H1 (cell line): ENCODE data around the gene EMID1. TPM values are rescaled to one million over a fixed set of nuclear protein-coding genes. Genes with fewer than 3 reads are reported as not detected.

Experiments used
- CTCF ChIA-PET: fragments of 300-600 bp; sonication (Branson Sonifier 250); formaldehyde crosslinking; loops from one replicate; lab custom pipeline; 2021; ENCODE audit not compliant: partially characterized antibody; lab: Charles Lee
- POLR2A ChIA-PET: fragments of 300-600 bp; sonication (Branson Sonifier 250); formaldehyde crosslinking; loops from one replicate; lab custom pipeline; 2021; ENCODE audit warnings: inconsistent platforms; ENCODE audit not compliant: partially characterized antibody; lab: Charles Lee
- DNase-seq, 2 experiments: peaks; one replicate each; pipeline versions ENCODE4 v3.0.0 to v3.0.0-alpha.2; 2010 to 2022; ENCODE audit warnings: low spot score in 2 of 2, low read depth in 1 of 2, mixed read lengths in 1 of 2
- FAIRE-seq: peaks from 2 replicates; lab custom pipeline; 2011; peaks lifted over from hg19 to GRCh38; lab: Jason Lieb, UNC
- H2AFZ ChIP-seq: 2 replicates; pipeline ENCODE4 v1.8.1; 2012; ENCODE audit warnings: low read length, inconsistent platforms
- H2AK5ac ChIP-seq: 2 replicates; pipeline ENCODE4 v1.6.1; 2013; ENCODE audit warnings: low read depth, low read length
- H2BK120ac ChIP-seq: replicated peaks from 2 replicates; pipeline ENCODE3; 2013; ENCODE audit warnings: low read depth, low read length, inconsistent platforms
- H2BK12ac ChIP-seq: 2 replicates; pipeline ENCODE4 v1.6.1; 2013; ENCODE audit warnings: low read depth, low read length
- H2BK15ac ChIP-seq: 2 replicates; pipeline ENCODE4 v1.6.1; 2013; ENCODE audit warnings: low read length
- H2BK20ac ChIP-seq: 2 replicates; pipeline ENCODE4 v1.6.1; 2013; ENCODE audit warnings: low read length
- H2BK5ac ChIP-seq: 2 replicates; pipeline ENCODE4 v1.6.1; 2013; ENCODE audit warnings: low read depth, low read length
- H3K14ac ChIP-seq: 2 replicates; pipeline ENCODE4 v1.6.1; 2013; ENCODE audit warnings: inconsistent platforms; ENCODE audit not compliant: insufficient read length
- H3K18ac ChIP-seq: 2 replicates; pipeline ENCODE4 v1.6.1; 2013; ENCODE audit warnings: low read length; ENCODE audit errors: extremely low read depth
- H3K23ac ChIP-seq: 2 replicates; pipeline ENCODE4 v1.6.1; 2013; ENCODE audit warnings: inconsistent platforms; ENCODE audit not compliant: insufficient read length
- H3K23me2 ChIP-seq: 2 replicates; pipeline ENCODE4 v1.6.1; 2013; ENCODE audit warnings: low read depth, low read length
- H3K27ac ChIP-seq: 2 replicates; pipeline ENCODE4 v1.6.1; 2011; ENCODE audit warnings: low read depth, low read length, inconsistent platforms
- H3K27me3 ChIP-seq, 4 experiments: replicated peaks in 1 of 4; 1 replicate in 1 of 4; 2 replicates in 3 of 4; pipeline versions ENCODE4 v1.6.1 to v1.8.1; 2011 to 2013; ENCODE audit warnings: low read length in 3 of 4, mild to moderate bottlenecking in 3 of 4, inconsistent platforms in 2 of 4, mixed read lengths in 2 of 4, moderate library complexity in 1 of 4; ENCODE audit not compliant: control insufficient read depth in 3 of 4, insufficient read depth in 3 of 4; ENCODE audit errors: extremely low read depth in 1 of 4
- H3K36me3 ChIP-seq, 4 experiments: 2 replicates each; pipeline versions ENCODE4 v1.6.1 to v1.8.1; 2011 to 2013; ENCODE audit warnings: mild to moderate bottlenecking in 4 of 4, low read length in 3 of 4, moderate library complexity in 2 of 4, control low read depth in 1 of 4, inconsistent platforms in 1 of 4; ENCODE audit not compliant: insufficient read depth in 4 of 4, control insufficient read depth in 2 of 4
- H3K4ac ChIP-seq: replicated peaks from 2 replicates; pipeline ENCODE3; 2013; ENCODE audit warnings: low read length, low read depth, mixed read lengths, inconsistent platforms; ENCODE audit not compliant: insufficient read length
- H3K4me1 ChIP-seq, 4 experiments: replicated peaks in 1 of 4; 1 replicate in 1 of 4; 2 replicates in 3 of 4; pipeline versions ENCODE4 v1.6.1 to v1.8.1; 2011 to 2013; ENCODE audit warnings: low read length in 3 of 4, inconsistent platforms in 2 of 4, mixed read lengths in 1 of 4; ENCODE audit not compliant: insufficient read depth in 4 of 4, control insufficient read depth in 3 of 4
- H3K4me2 ChIP-seq, 2 experiments: 2 replicates each; pipeline versions ENCODE4 v1.6.1 to v1.8.1; 2011 to 2013; ENCODE audit warnings: low read depth in 2 of 2, low read length in 2 of 2, control low read depth in 1 of 2, inconsistent platforms in 1 of 2, mild to moderate bottlenecking in 1 of 2; ENCODE audit not compliant: insufficient read depth in 1 of 2
- H3K4me3 ChIP-seq, 4 experiments: fragments of 200-600, 300-600 bp in 1 of 4; sonication (generic), shearing (Covaris generic), sonication (Bioruptor Twin) in 1 of 4; 2 replicates each; pipeline versions ENCODE4 v1.5.1 to v1.8.1; 2011 to 2016; ENCODE audit warnings: low read length in 4 of 4, low read depth in 3 of 4, control low read depth in 2 of 4, inconsistent platforms in 2 of 4, mild to moderate bottlenecking in 2 of 4, mixed read lengths in 1 of 4, moderate library complexity in 1 of 4; ENCODE audit not compliant: insufficient read depth in 2 of 4; ENCODE audit errors: extremely low read depth in 1 of 4
- H3K56ac ChIP-seq: replicated peaks from 2 replicates; pipeline ENCODE3; 2013; ENCODE audit warnings: low read depth, mild to moderate bottlenecking, mixed read lengths, low read length, inconsistent platforms; ENCODE audit not compliant: insufficient read length
- H3K79me1 ChIP-seq: 2 replicates; pipeline ENCODE4 v1.6.1; 2013; ENCODE audit warnings: low read depth, low read length, control low read depth
- H3K79me2 ChIP-seq, 2 experiments: 2 replicates each; pipeline versions ENCODE4 v1.6.1 to v1.8.1; 2012 to 2013; ENCODE audit warnings: low read length in 2 of 2, mild to moderate bottlenecking in 2 of 2, inconsistent platforms in 1 of 2; ENCODE audit not compliant: insufficient read depth in 2 of 2, control insufficient read depth in 1 of 2
- H3K9ac ChIP-seq, 4 experiments: replicated peaks in 1 of 4; 1 replicate in 1 of 4; 2 replicates in 3 of 4; pipeline versions ENCODE4 v1.6.1 to v1.8.1; 2011 to 2013; ENCODE audit warnings: low read depth in 3 of 4, low read length in 3 of 4, control low read depth in 2 of 4, mild to moderate bottlenecking in 2 of 4, moderate library complexity in 2 of 4, inconsistent platforms in 1 of 4; ENCODE audit errors: extremely low read depth in 1 of 4
- H3K9me3 ChIP-seq, 2 experiments: 2 replicates each; pipeline versions ENCODE4 v1.6.1 to v1.8.1; 2012 to 2013; ENCODE audit warnings: mild to moderate bottlenecking in 2 of 2, moderate library complexity in 2 of 2, control low read depth in 1 of 2, inconsistent platforms in 1 of 2, low read depth in 1 of 2, low read length in 1 of 2, mixed read lengths in 1 of 2; ENCODE audit not compliant: insufficient read depth in 2 of 2
- H4K20me1 ChIP-seq, 2 experiments: replicated peaks in 1 of 2; 2 replicates each; pipeline versions ENCODE3 to v1.8.1; 2011 to 2013; ENCODE audit warnings: inconsistent platforms in 2 of 2, low read length in 2 of 2, mild to moderate bottlenecking in 1 of 2; ENCODE audit not compliant: insufficient read depth in 2 of 2, control insufficient read depth in 1 of 2
- H4K5ac ChIP-seq: 2 replicates; pipeline ENCODE4 v1.6.1; 2013; ENCODE audit warnings: low read length, low read depth, mixed read lengths, inconsistent platforms; ENCODE audit not compliant: insufficient read length
- H4K8ac ChIP-seq: 2 replicates; pipeline ENCODE4 v1.8.0; 2013; ENCODE audit warnings: mild to moderate bottlenecking, moderate library complexity, low read length, inconsistent platforms; ENCODE audit not compliant: insufficient read depth; ENCODE audit errors: extremely low read depth
- H4K91ac ChIP-seq: replicated peaks from 2 replicates; pipeline ENCODE3; 2013; ENCODE audit warnings: low read length, mixed read lengths, inconsistent platforms; ENCODE audit not compliant: insufficient read length
- E2F6 ChIP-seq: IDR thresholded peaks from 2 replicates; pipeline ENCODE4 v1.6.1; 2012; ENCODE audit warnings: inconsistent platforms
- FOSL1 ChIP-seq: IDR thresholded peaks from 2 replicates; pipeline ENCODE4 v1.6.1; 2011; ENCODE audit warnings: mild to moderate bottlenecking, low read depth, low read length, moderate library complexity; ENCODE audit not compliant: insufficient read depth
- HDAC2 ChIP-seq, 2 experiments: fragments of 300-600 bp in 1 of 2; sonication (generic) in 1 of 2; IDR thresholded peaks; 2 replicates each; pipeline ENCODE4 v1.6.1; 2011 to 2012; ENCODE audit warnings: low read depth in 2 of 2, low read length in 2 of 2, mild to moderate bottlenecking in 2 of 2, moderate library complexity in 2 of 2, borderline replicate concordance in 1 of 2, inconsistent platforms in 1 of 2
- HDAC6 ChIP-seq: IDR thresholded peaks from one replicate; pipeline ENCODE4 v1.7.1; 2012; ENCODE audit warnings: low read depth, mild to moderate bottlenecking, inconsistent platforms, low read length, moderate library complexity
- KDM5A ChIP-seq: fragments of 200-600 bp; IDR thresholded peaks from 2 replicates; pipeline ENCODE4 v1.7.1; 2012; ENCODE audit warnings: mild to moderate bottlenecking, low read length, inconsistent platforms, mixed read lengths
- MAX ChIP-seq: IDR thresholded peaks from 2 replicates; pipeline ENCODE4 v1.6.1; 2012; ENCODE audit warnings: inconsistent platforms
- RBBP5 ChIP-seq: IDR thresholded peaks from 2 replicates; pipeline ENCODE4 v1.7.1; 2012; ENCODE audit warnings: low read depth, mild to moderate bottlenecking, inconsistent platforms, low read length, moderate library complexity, borderline replicate concordance
- SAP30 ChIP-seq: fragments of 300-600 bp; sonication (generic); IDR thresholded peaks from 2 replicates; pipeline ENCODE4 v1.7.1; 2012; ENCODE audit warnings: low read length, moderate library complexity, mild to moderate bottlenecking, inconsistent platforms; ENCODE audit not compliant: insufficient read depth, insufficient replicate concordance
- SP1 ChIP-seq: IDR thresholded peaks from 2 replicates; pipeline ENCODE4 v1.6.1; 2011; ENCODE audit warnings: low read depth, low read length
- TAF1 ChIP-seq: IDR thresholded peaks from 2 replicates; pipeline ENCODE4 v1.6.1; 2011; ENCODE audit warnings: mild to moderate bottlenecking, low read depth, low read length
- WGBS, 2 experiments: shearing (Covaris generic) in 1 of 2; methylation state at CpG; one replicate each; pipeline versions ENCODE4 v1.1.6 to v1.1.7; 2013 to 2015; ENCODE audit warnings: low lambda C conversion rate in 2 of 2, mixed read lengths in 2 of 2, inconsistent platforms in 1 of 2, low coverage in 1 of 2, missing lambda C conversion rate in 1 of 2; ENCODE audit not compliant: insufficient replicate concordance in 2 of 2, insufficient coverage in 1 of 2, insufficient read length in 1 of 2; ENCODE audit errors: extremely low coverage in 1 of 2, missing lambda C conversion rate in 1 of 2; 5-methylcytosine and 5-hydroxymethylcytosine counted together
- polyA plus RNA-seq, 7 experiments: library from polyadenylated mRNA; depleted of rRNA in 3 of 7; stranded (reverse) in 5 of 7; unstranded in 2 of 7; fragments of >200 nt in 5 of 7; fragments of 200-250 nt in 2 of 7; gene quantifications; 1 replicate in 5 of 7; 2 replicates in 1 of 7; 4 replicates in 1 of 7; pipeline versions ENCODE4 v1.2.1 to v1.2.3, GENCODE V29; 2011 to 2013; ENCODE audit warnings: missing spikeins in 2 of 7, mixed read lengths in 2 of 7
- total RNA-seq: library from RNA; stranded (reverse); fragmentation: NEBNext Ultra II Directional; extraction: Animal tissue kit (Norgen Biotek cat#: 25700); gene quantifications from 2 replicates; pipeline ENCODE4 v1.2.1, GENCODE V29; 2021

The EMID1 gene
- total and polyA plus RNA-seq, 2 of the 8 experiments (the other 6 are each of a cell fraction or from before 2014, with no cell fraction given) = 3.9 to 7.4 TPM

DNA sequence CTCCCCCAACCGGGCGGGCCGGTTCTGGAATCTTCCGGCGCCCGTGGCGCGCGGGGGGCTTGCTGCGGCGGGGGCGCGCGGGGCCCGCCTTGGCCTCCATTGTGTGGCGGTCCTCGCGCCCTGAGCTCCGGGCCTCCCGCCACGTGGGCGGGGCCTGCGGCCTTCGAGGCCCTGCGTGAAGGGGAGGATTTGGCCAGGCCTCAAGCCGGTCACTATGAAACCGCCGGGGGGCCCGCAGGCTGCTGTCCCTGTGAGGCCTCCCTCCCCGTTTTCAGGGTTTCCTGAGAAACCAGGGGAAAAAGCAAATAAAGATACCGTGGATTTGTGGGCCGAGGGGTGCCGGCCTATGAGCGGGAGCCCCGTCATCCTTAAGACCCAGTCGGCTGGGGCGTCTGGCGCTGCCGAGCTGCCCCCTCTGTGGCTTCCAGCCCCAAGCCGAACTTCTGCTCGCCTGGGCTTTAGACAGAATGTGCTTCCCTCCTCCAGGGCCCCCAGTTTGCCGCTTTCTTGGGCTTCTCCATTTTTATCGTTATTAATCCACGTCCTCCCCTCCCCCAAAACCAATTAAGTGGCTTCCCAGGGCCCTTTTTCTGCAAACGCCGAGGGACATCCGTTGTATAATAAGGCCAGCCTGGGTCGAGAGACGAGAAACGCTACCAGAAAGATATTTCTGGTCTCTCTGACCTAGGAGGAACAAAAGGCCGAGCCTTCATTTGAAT is 63.0 kb downstream of the EMID1 start:
- peaks cover 16 to 68% (median 32%) of the 10 kb centered on the region in 4 experiments for H3K36me3 ChIP-seq
- ChIA-PET POLR2A (interaction anchor here (0.8 to 21.4 kb wide), 17 partner anchors 11 to 469 kb away, joined by 3 to 436 read pairs (median 5); partner anchors contain the start of genes GAS2L1 and XBP1), CTCF (interaction anchor here (1.0 kb wide), 1 partner anchor 64 kb away, joined by 4 read pairs; no protein-coding TSS in a partner anchor)
- no peak overlapping the region for H2BK120ac ChIP-seq
- H2BK12ac ChIP-seq = no peak overlapping the region
- peak overlapping the region; percentile 100 for H2BK5ac ChIP-seq
- H3K23ac ChIP-seq = no peak overlapping the region
- H4K8ac ChIP-seq = peak overlapping the region; percentile 100
- FAIRE-seq (no peak), DNase-seq (no peak)
- H3K23me2 ChIP-seq = peaks cover 18% of the 10 kb centered on the region
- no peaks in the 10 kb centered on the region for H3K27me3 ChIP-seq
- H3K4me2 ChIP-seq = peak overlapping the region; percentile 73 to 80
- no peak overlapping the region for H2AK5ac ChIP-seq
- H3K14ac ChIP-seq = no peak overlapping the region
- H3K27ac ChIP-seq = peak overlapping the region; percentile 100
- peaks cover 47 to 73% of the 10 kb centered on the region in 2 experiments for H3K79me2 ChIP-seq
- WGBS, 2 experiments = 1% methylated on average over 24 of the region's 51 CpGs; no CpG with 5 or more reads in 1 of the 2 experiments
- H3K4ac ChIP-seq = peak overlapping the region; percentile 58
- H2AFZ ChIP-seq = no peak overlapping the region
- H3K56ac ChIP-seq = peak overlapping the region; percentile 95
- no peaks in the 10 kb centered on the region for H3K9me3 ChIP-seq
- peak overlapping the region; percentile 91; the same call in 1 of the 2 replicates for H3K18ac ChIP-seq
- H3K79me1 ChIP-seq = peaks cover 8% of the 10 kb centered on the region
- H4K20me1 ChIP-seq = peaks cover 32 to 38% of the 10 kb centered on the region in 2 experiments
- peak overlapping the region; percentile 75 for H4K91ac ChIP-seq
- peak overlapping the region; percentile 94 to 100 (median 100) for H3K9ac ChIP-seq
- no peak overlapping the region for H2BK15ac ChIP-seq
- peaks cover 6 to 19% (median 11%) of the 10 kb centered on the region in 4 experiments; a peak in 6 of 7 replicates for H3K4me1 ChIP-seq
- peak overlapping the region; percentile 82 for H4K5ac ChIP-seq
- H2BK20ac ChIP-seq = no peak overlapping the region
- peak overlapping the region; percentile 80 to 96 (median 95) for H3K4me3 ChIP-seq
- TF ChIP-seq KDM5A = no peak
- TF ChIP-seq FOSL1 = no peak
- TF ChIP-seq RBBP5 = peak; percentile 23; the same call in 1 of the 2 replicates
- TF ChIP-seq HDAC6 = no peak
- TF ChIP-seq HDAC2 (IDR thresholded peaks at IDR 0.05; ENCODE audit: borderline replicate concordance in 1 of 2, low read depth in 2 of 2, low read length in 2 of 2) = peak; percentile 55 to 60; a peak in 1 of 4 replicates
- peak; percentile 21 for TF ChIP-seq SAP30
- TF ChIP-seq E2F6 = 0 out of 2 replicates have a peak, but pooled peaks have one; percentile 53
- peak; percentile 77 for TF ChIP-seq MAX
- TF ChIP-seq TAF1 = peak; percentile 62
- peak; percentile 37; the same call in 1 of the 2 replicates for TF ChIP-seq SP1
